Measurements from ENCODE around the gene BLCAP.
A peak's percentile ranks its signal among the peaks of the same experiment; 100 is the strongest.

The BLCAP gene

GRCh38 chr20:37534401-37535157 is 6.9 kb upstream of the BLCAP start:
- Histone ChIP-seq H3K18ac (ENCODE audit: low read depth in 1 of 2, low read length in 2 of 2) (no peak overlapping the region), H2BK12ac (ENCODE audit: low read length in 2 of 2) (no peak overlapping the region), H3K27me3 (ENCODE audit: control insufficient read depth in 1 of 2, insufficient read depth in 1 of 2, low read length in 2 of 2) (peaks cover 10 to 21% of the 10 kb centered on the region in 2 experiments), H3K9ac (ENCODE audit: low read length) (peak overlapping the region; percentile 30), H4K91ac (ENCODE audit: low read length) (no peak overlapping the region), H3K4me3 (ENCODE audit: insufficient read depth in 1 of 2, low read depth in 1 of 2, low read length in 2 of 2) (no peak overlapping the region), H2BK5ac (ENCODE audit: low read depth, low read length, poor library complexity, severe bottlenecking) (no peak overlapping the region), H3K9me3 (ENCODE audit: control insufficient read depth, low read length) (no peaks in the 10 kb centered on the region), H2AFZ (ENCODE audit: low read depth, low read length) (no peak overlapping the region), H3K4me2 (ENCODE audit: low read length, poor library complexity, severe bottlenecking) (no peak overlapping the region), H3K79me1 (replicated peaks; ENCODE audit: low read length, poor library complexity, severe bottlenecking) (no peaks in the 10 kb centered on the region), H2BK15ac (ENCODE audit: low read depth, poor library complexity, severe bottlenecking) (no peak overlapping the region), H4K8ac (ENCODE audit: low read length) (no peak overlapping the region), H3K27ac (ENCODE audit: low read length, poor library complexity, severe bottlenecking) (no peak overlapping the region), H3K23ac (ENCODE audit: low read length in 2 of 2) (no peak overlapping the region), H3K14ac (ENCODE audit: low read length in 2 of 2) (no peak overlapping the region), H2BK120ac (ENCODE audit: low read depth, low read length) (no peak overlapping the region), H3K4ac (ENCODE audit: low read depth in 1 of 2, low read length in 2 of 2) (no peak overlapping the region), H2AK5ac (ENCODE audit: low read length, severe bottlenecking) (no peak overlapping the region), H3K36me3 (ENCODE audit: control insufficient read depth in 1 of 2, insufficient read depth in 2 of 2, low read depth in 1 of 2, low read length in 2 of 2) (no peaks in the 10 kb centered on the region), H3K4me1 (ENCODE audit: control insufficient read depth, insufficient read depth, low read depth, low read length) (no peaks in the 10 kb centered on the region)
- DNase-seq: peak; percentile 89
- 82% methylated on average over 6 of the region's 6 CpGs for WGBS

GRCh38 chr20:37533154-37533715 is 5.6 kb upstream of the BLCAP start:
- Histone ChIP-seq H2AFZ (ENCODE audit: low read depth, low read length) (no peak overlapping the region), H3K4me3 (ENCODE audit: insufficient read depth in 1 of 2, low read depth in 1 of 2, low read length in 2 of 2) (no peak overlapping the region), H3K4me2 (ENCODE audit: low read length, poor library complexity, severe bottlenecking) (no peak overlapping the region), H3K36me3 (ENCODE audit: control insufficient read depth in 1 of 2, insufficient read depth in 2 of 2, low read depth in 1 of 2, low read length in 2 of 2) (no peaks in the 10 kb centered on the region), H3K9ac (ENCODE audit: low read length) (no peak overlapping the region), H2AK5ac (ENCODE audit: low read length, severe bottlenecking) (no peak overlapping the region), H3K18ac (ENCODE audit: low read depth in 1 of 2, low read length in 2 of 2) (no peak overlapping the region), H2BK120ac (ENCODE audit: low read depth, low read length) (no peak overlapping the region), H3K27ac (ENCODE audit: low read length, poor library complexity, severe bottlenecking) (no peak overlapping the region), H3K4me1 (ENCODE audit: control insufficient read depth, insufficient read depth, low read depth, low read length) (peaks cover 2% of the 10 kb centered on the region), H3K9me3 (ENCODE audit: control insufficient read depth, low read length) (no peaks in the 10 kb centered on the region), H2BK5ac (ENCODE audit: low read depth, low read length, poor library complexity, severe bottlenecking) (no peak overlapping the region), H3K23ac (ENCODE audit: low read length in 2 of 2) (no peak overlapping the region), H4K91ac (ENCODE audit: low read length) (no peak overlapping the region), H3K4ac (ENCODE audit: low read depth in 1 of 2, low read length in 2 of 2) (no peak overlapping the region), H3K14ac (ENCODE audit: low read length in 2 of 2) (no peak overlapping the region), H2BK12ac (ENCODE audit: low read length in 2 of 2) (no peak overlapping the region), H4K8ac (ENCODE audit: low read length) (no peak overlapping the region), H2BK15ac (ENCODE audit: low read depth, poor library complexity, severe bottlenecking) (no peak overlapping the region), H3K79me1 (replicated peaks; ENCODE audit: low read length, poor library complexity, severe bottlenecking) (peaks cover under 1% of the 10 kb centered on the region), H3K27me3 (ENCODE audit: control insufficient read depth in 1 of 2, insufficient read depth in 1 of 2, low read length in 2 of 2) (peaks cover 9 to 21% of the 10 kb centered on the region in 2 experiments)
- WGBS: 81% methylated on average over 2 of the region's 2 CpGs
- no peak for DNase-seq

GRCh38 chr20:37531856-37532255 is 4.2 kb upstream of the BLCAP start:
- Histone ChIP-seq H3K4me3 (ENCODE audit: insufficient read depth in 1 of 2, low read depth in 1 of 2, low read length in 2 of 2) (no peak overlapping the region), H3K4ac (ENCODE audit: low read depth in 1 of 2, low read length in 2 of 2) (no peak overlapping the region), H3K9me3 (ENCODE audit: control insufficient read depth, low read length) (no peaks in the 10 kb centered on the region), H3K18ac (ENCODE audit: low read depth in 1 of 2, low read length in 2 of 2) (no peak overlapping the region), H3K27ac (ENCODE audit: low read length, poor library complexity, severe bottlenecking) (no peak overlapping the region), H2BK120ac (ENCODE audit: low read depth, low read length) (no peak overlapping the region), H3K14ac (ENCODE audit: low read length in 2 of 2) (no peak overlapping the region), H2BK5ac (ENCODE audit: low read depth, low read length, poor library complexity, severe bottlenecking) (no peak overlapping the region), H3K9ac (ENCODE audit: low read length) (no peak overlapping the region), H3K4me1 (ENCODE audit: control insufficient read depth, insufficient read depth, low read depth, low read length) (peaks cover 4% of the 10 kb centered on the region), H3K23ac (ENCODE audit: low read length in 2 of 2) (no peak overlapping the region), H2AK5ac (ENCODE audit: low read length, severe bottlenecking) (no peak overlapping the region), H2AFZ (ENCODE audit: low read depth, low read length) (no peak overlapping the region), H3K36me3 (ENCODE audit: control insufficient read depth in 1 of 2, insufficient read depth in 2 of 2, low read depth in 1 of 2, low read length in 2 of 2) (no peaks in the 10 kb centered on the region), H3K27me3 (ENCODE audit: control insufficient read depth in 1 of 2, insufficient read depth in 1 of 2, low read length in 2 of 2) (peaks cover 0 to 11% of the 10 kb centered on the region in 2 experiments), H4K8ac (ENCODE audit: low read length) (no peak overlapping the region), H3K79me1 (replicated peaks; ENCODE audit: low read length, poor library complexity, severe bottlenecking) (peaks cover 2% of the 10 kb centered on the region), H3K4me2 (ENCODE audit: low read length, poor library complexity, severe bottlenecking) (no peak overlapping the region), H2BK12ac (ENCODE audit: low read length in 2 of 2) (no peak overlapping the region), H4K91ac (ENCODE audit: low read length) (no peak overlapping the region), H2BK15ac (ENCODE audit: low read depth, poor library complexity, severe bottlenecking) (no peak overlapping the region)
- WGBS: 82% methylated on average over 3 of the region's 3 CpGs
- DNase-seq: no peak

GRCh38 chr20:37530696-37531095 is 3.0 kb upstream of the BLCAP start:
- Histone ChIP-seq H3K9me3 (ENCODE audit: control insufficient read depth, low read length) (no peaks in the 10 kb centered on the region), H3K23ac (ENCODE audit: low read length in 2 of 2) (no peak overlapping the region)

More at GRCh38 chr20:37530696-37531095, 3.0 kb upstream of the BLCAP start:
- Histone ChIP-seq H3K9ac (ENCODE audit: low read length) (no peak overlapping the region), H3K4ac (ENCODE audit: low read depth in 1 of 2, low read length in 2 of 2) (no peak overlapping the region), H2AFZ (ENCODE audit: low read depth, low read length) (no peak overlapping the region), H3K18ac (ENCODE audit: low read depth in 1 of 2, low read length in 2 of 2) (no peak overlapping the region), H4K8ac (ENCODE audit: low read length) (no peak overlapping the region), H3K4me2 (ENCODE audit: low read length, poor library complexity, severe bottlenecking) (no peak overlapping the region), H3K36me3 (ENCODE audit: control insufficient read depth in 1 of 2, insufficient read depth in 2 of 2, low read depth in 1 of 2, low read length in 2 of 2) (no peaks in the 10 kb centered on the region), H3K79me1 (replicated peaks; ENCODE audit: low read length, poor library complexity, severe bottlenecking) (peaks cover 2% of the 10 kb centered on the region), H3K4me3 (ENCODE audit: insufficient read depth in 1 of 2, low read depth in 1 of 2, low read length in 2 of 2) (no peak overlapping the region), H2BK15ac (ENCODE audit: low read depth, poor library complexity, severe bottlenecking) (no peak overlapping the region), H3K27me3 (ENCODE audit: control insufficient read depth in 1 of 2, insufficient read depth in 1 of 2, low read length in 2 of 2) (peaks cover 0 to 5% of the 10 kb centered on the region in 2 experiments), H2BK5ac (ENCODE audit: low read depth, low read length, poor library complexity, severe bottlenecking) (no peak overlapping the region), H3K4me1 (ENCODE audit: control insufficient read depth, insufficient read depth, low read depth, low read length) (peaks cover 4% of the 10 kb centered on the region), H3K14ac (ENCODE audit: low read length in 2 of 2) (no peak overlapping the region), H2BK12ac (ENCODE audit: low read length in 2 of 2) (no peak overlapping the region), H4K91ac (ENCODE audit: low read length) (no peak overlapping the region), H3K27ac (ENCODE audit: low read length, poor library complexity, severe bottlenecking) (no peak overlapping the region), H2AK5ac (ENCODE audit: low read length, severe bottlenecking) (no peak overlapping the region), H2BK120ac (ENCODE audit: low read depth, low read length) (no peak overlapping the region)
- no peak for DNase-seq
- 80% methylated on average over 1 of the region's 2 CpGs for WGBS
